HEK293 (cell line): ENCODE data around the gene MBOAT2.

Experiments used
- CTCF ChIA-PET: fragments of 350-600 bp; formaldehyde crosslinking; extraction: SDS; loops from one replicate; lab custom pipeline; 2021; ENCODE audit warnings: antibody characterized with exemption; lab: Yijun Ruan, JAX
- POLR2A ChIA-PET: fragments of 300-600 bp; formaldehyde crosslinking; extraction: SDS; loops from one replicate; lab custom pipeline; 2020; ENCODE audit warnings: antibody characterized with exemption, inconsistent platforms; lab: Yijun Ruan, JAX
- H3K27ac ChIP-seq: fragments of 200-500 bp; sonication (Bioruptor generic); 2 replicates; pipeline ENCODE4 v1.5.1; 2014; ENCODE audit warnings: low read depth, low read length, control low read depth, inconsistent platforms; ENCODE audit errors: extremely low read depth
- H3K36me3 ChIP-seq, 2 experiments: fragments of 200-500 bp in 1 of 2; sonication (Bioruptor generic) in 1 of 2; 1 replicate in 1 of 2; 2 replicates in 1 of 2; pipeline ENCODE4 v1.5.1; 2014 to 2017; ENCODE audit warnings: inconsistent platforms in 2 of 2, low read length in 2 of 2; ENCODE audit not compliant: control insufficient read depth in 2 of 2, insufficient read depth in 1 of 2
- H3K4me1 ChIP-seq: fragments of 200-500 bp; sonication (Bioruptor generic); 2 replicates; pipeline ENCODE4 v1.5.1; 2014; ENCODE audit warnings: mild to moderate bottlenecking, low read length, inconsistent platforms; ENCODE audit not compliant: control insufficient read depth, insufficient read depth
- H3K4me3 ChIP-seq: 2 replicates; pipeline ENCODE4 v1.5.1; 2011; ENCODE audit warnings: low read depth, mild to moderate bottlenecking, control low read depth, low read length, moderate library complexity
- H3K9me3 ChIP-seq: fragments of 200-500 bp; sonication (Bioruptor generic); 2 replicates; pipeline ENCODE4 v1.5.1; 2014; ENCODE audit warnings: low read depth, low read length, inconsistent platforms; ENCODE audit not compliant: control insufficient read depth, insufficient read depth
- IKZF3 ChIP-seq: fragments of 450-650 bp; IDR thresholded peaks from 2 replicates; pipeline ENCODE4 v1.5.0; 2018; ENCODE audit warnings: missing biosample characterization, mild to moderate bottlenecking, missing genetic modification characterization, moderate library complexity
- ZFP3 ChIP-seq: fragments of 450-650 bp; formaldehyde crosslinking; IDR thresholded peaks from 2 replicates; pipeline ENCODE4 v1.5.1; 2016; ENCODE audit warnings: low read depth, missing biosample characterization, missing genetic modification characterization
- ZNF266 ChIP-seq: fragments of 450-650 bp; formaldehyde crosslinking; IDR thresholded peaks from 2 replicates; pipeline ENCODE4 v1.5.1; 2016; ENCODE audit warnings: missing biosample characterization, missing genetic modification characterization, low read depth
- ZNF341 ChIP-seq: fragments of 450-650 bp; formaldehyde crosslinking; IDR thresholded peaks from 2 replicates; pipeline ENCODE4; 2016; ENCODE audit warnings: low read depth, missing biosample characterization, missing genetic modification characterization
- ZNF560 ChIP-seq: fragments of 450-650 bp; formaldehyde crosslinking; IDR thresholded peaks from 2 replicates; pipeline ENCODE4 v1.5.1; 2017; ENCODE audit warnings: missing biosample characterization, missing genetic modification characterization, borderline replicate concordance
- ZNF843 ChIP-seq: fragments of 450-650 bp; formaldehyde crosslinking; IDR thresholded peaks from 2 replicates; pipeline ENCODE4 v1.5.1; 2016; ENCODE audit warnings: missing biosample characterization, missing genetic modification characterization
- TF ChIP-seq, protein P1 (sequence below): fragments of 450-650 bp; formaldehyde crosslinking; IDR thresholded peaks from 2 replicates; pipeline ENCODE4 v1.5.1; 2016; ENCODE audit warnings: missing biosample characterization, missing genetic modification characterization
- TF ChIP-seq, protein P2 (sequence below): fragments of 450-650 bp; formaldehyde crosslinking; IDR thresholded peaks from 2 replicates; pipeline ENCODE4 v1.5.1; 2017; ENCODE audit warnings: missing biosample characterization, missing genetic modification characterization
- TF ChIP-seq, protein P3 (sequence below): fragments of 450-650 bp; formaldehyde crosslinking; IDR thresholded peaks from 2 replicates; pipeline ENCODE4 v1.5.1; 2016; ENCODE audit warnings: missing biosample characterization, missing genetic modification characterization
- TF ChIP-seq, protein P4 (sequence below): fragments of 450-650 bp; formaldehyde crosslinking; IDR thresholded peaks from 2 replicates; pipeline ENCODE4 v1.5.1; 2016; ENCODE audit warnings: missing biosample characterization, missing genetic modification characterization
- TF ChIP-seq, protein P5 (sequence below): fragments of 450-650 bp; formaldehyde crosslinking; IDR thresholded peaks from 2 replicates; pipeline ENCODE4 v1.5.1; 2016; ENCODE audit warnings: missing biosample characterization, missing genetic modification characterization, borderline replicate concordance

MBOAT2 gene

GRCh38 chr2:8981876-8982275 lies 21.6 kb downstream of the MBOAT2 start (continued):
- TF ChIP-seq, protein P1, sequence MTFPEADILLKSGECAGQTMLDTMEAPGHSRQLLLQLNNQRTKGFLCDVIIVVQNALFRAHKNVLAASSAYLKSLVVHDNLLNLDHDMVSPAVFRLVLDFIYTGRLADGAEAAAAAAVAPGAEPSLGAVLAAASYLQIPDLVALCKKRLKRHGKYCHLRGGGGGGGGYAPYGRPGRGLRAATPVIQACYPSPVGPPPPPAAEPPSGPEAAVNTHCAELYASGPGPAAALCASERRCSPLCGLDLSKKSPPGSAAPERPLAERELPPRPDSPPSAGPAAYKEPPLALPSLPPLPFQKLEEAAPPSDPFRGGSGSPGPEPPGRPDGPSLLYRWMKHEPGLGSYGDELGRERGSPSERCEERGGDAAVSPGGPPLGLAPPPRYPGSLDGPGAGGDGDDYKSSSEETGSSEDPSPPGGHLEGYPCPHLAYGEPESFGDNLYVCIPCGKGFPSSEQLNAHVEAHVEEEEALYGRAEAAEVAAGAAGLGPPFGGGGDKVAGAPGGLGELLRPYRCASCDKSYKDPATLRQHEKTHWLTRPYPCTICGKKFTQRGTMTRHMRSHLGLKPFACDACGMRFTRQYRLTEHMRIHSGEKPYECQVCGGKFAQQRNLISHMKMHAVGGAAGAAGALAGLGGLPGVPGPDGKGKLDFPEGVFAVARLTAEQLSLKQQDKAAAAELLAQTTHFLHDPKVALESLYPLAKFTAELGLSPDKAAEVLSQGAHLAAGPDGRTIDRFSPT (tag by site-specific recombination) = no peak
- TF ChIP-seq ZNF560 (tag by site-specific recombination) = no peak
- TF ChIP-seq, protein P2, sequence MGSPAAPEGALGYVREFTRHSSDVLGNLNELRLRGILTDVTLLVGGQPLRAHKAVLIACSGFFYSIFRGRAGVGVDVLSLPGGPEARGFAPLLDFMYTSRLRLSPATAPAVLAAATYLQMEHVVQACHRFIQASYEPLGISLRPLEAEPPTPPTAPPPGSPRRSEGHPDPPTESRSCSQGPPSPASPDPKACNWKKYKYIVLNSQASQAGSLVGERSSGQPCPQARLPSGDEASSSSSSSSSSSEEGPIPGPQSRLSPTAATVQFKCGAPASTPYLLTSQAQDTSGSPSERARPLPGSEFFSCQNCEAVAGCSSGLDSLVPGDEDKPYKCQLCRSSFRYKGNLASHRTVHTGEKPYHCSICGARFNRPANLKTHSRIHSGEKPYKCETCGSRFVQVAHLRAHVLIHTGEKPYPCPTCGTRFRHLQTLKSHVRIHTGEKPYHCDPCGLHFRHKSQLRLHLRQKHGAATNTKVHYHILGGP (tag by site-specific recombination) = no peak
- TF ChIP-seq, protein P3, sequence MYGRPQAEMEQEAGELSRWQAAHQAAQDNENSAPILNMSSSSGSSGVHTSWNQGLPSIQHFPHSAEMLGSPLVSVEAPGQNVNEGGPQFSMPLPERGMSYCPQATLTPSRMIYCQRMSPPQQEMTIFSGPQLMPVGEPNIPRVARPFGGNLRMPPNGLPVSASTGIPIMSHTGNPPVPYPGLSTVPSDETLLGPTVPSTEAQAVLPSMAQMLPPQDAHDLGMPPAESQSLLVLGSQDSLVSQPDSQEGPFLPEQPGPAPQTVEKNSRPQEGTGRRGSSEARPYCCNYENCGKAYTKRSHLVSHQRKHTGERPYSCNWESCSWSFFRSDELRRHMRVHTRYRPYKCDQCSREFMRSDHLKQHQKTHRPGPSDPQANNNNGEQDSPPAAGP (tag by site-specific recombination) = no peak

- no peak for TF ChIP-seq ZNF843 (tag by site-specific recombination)
- no peak for TF ChIP-seq ZFP3
- no peak for TF ChIP-seq ZNF341 (tag by site-specific recombination)
- no peak for TF ChIP-seq IKZF3 (tag by site-specific recombination)
- TF ChIP-seq, protein P4, sequence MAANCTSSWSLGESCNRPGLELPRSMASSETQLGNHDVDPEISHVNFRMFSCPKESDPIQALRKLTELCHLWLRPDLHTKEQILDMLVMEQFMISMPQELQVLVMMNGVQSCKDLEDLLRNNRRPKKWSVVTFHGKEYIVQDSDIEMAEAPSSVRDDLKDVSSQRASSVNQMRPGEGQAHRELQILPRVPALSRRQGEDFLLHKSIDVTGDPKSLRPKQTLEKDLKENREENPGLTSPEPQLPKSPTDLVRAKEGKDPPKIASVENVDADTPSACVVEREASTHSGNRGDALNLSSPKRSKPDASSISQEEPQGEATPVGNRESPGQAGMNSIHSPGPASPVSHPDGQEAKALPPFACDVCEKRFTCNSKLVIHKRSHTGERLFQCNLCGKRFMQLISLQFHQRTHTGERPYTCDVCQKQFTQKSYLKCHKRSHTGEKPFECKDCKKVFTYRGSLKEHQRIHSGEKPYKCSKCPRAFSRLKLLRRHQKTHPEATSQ (tag by site-specific recombination) = no peak
- TF ChIP-seq ZNF266 (tag by site-specific recombination) = no peak
- TF ChIP-seq, all 188 proteins: peak for 0
- H3K4me3 ChIP-seq = no peak overlapping the region
- CTCF ChIA-PET = no interaction called here
- H3K27ac ChIP-seq = no peak overlapping the region
- H3K36me3 ChIP-seq = no peaks in the 10 kb centered on the region
- POLR2A ChIA-PET = no interaction called here
- H3K9me3 ChIP-seq = no peaks in the 10 kb centered on the region
- peaks cover 6% of the 10 kb centered on the region for H3K4me1 ChIP-seq
Observed at GRCh38 chr2:8980096-8980495, 23.4 kb downstream of the MBOAT2 start.

GRCh38 chr2:8977758-8978157 lies 25.7 kb downstream of the MBOAT2 start:
- Histone ChIP-seq H3K9me3 (no peaks in the 10 kb centered on the region), H3K36me3 (no peaks in the 10 kb centered on the region), H3K27ac (no peak overlapping the region), H3K4me3 (no peak overlapping the region), H3K4me1 (peaks cover 2% of the 10 kb centered on the region; the same call in 1 of the 2 replicates)
- ChIA-PET CTCF (interaction anchor here (0.8 to 1.0 kb wide), 2 partner anchors 136 to 161 kb away, joined by 3 read pairs; no protein-coding TSS in a partner anchor), POLR2A (no interaction called here)
- TF ChIP-seq, protein P5, sequence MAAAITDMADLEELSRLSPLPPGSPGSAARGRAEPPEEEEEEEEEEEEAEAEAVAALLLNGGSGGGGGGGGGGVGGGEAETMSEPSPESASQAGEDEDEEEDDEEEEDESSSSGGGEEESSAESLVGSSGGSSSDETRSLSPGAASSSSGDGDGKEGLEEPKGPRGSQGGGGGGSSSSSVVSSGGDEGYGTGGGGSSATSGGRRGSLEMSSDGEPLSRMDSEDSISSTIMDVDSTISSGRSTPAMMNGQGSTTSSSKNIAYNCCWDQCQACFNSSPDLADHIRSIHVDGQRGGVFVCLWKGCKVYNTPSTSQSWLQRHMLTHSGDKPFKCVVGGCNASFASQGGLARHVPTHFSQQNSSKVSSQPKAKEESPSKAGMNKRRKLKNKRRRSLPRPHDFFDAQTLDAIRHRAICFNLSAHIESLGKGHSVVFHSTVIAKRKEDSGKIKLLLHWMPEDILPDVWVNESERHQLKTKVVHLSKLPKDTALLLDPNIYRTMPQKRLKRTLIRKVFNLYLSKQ (tag by site-specific recombination) = no peak
